ENCODE results near the gene CCNB3.

GRCh38 chrX:50202539-50202938 lies 2.0 kb upstream of the CCNB3 start:
- TF ChIP-seq, protein P1, sequence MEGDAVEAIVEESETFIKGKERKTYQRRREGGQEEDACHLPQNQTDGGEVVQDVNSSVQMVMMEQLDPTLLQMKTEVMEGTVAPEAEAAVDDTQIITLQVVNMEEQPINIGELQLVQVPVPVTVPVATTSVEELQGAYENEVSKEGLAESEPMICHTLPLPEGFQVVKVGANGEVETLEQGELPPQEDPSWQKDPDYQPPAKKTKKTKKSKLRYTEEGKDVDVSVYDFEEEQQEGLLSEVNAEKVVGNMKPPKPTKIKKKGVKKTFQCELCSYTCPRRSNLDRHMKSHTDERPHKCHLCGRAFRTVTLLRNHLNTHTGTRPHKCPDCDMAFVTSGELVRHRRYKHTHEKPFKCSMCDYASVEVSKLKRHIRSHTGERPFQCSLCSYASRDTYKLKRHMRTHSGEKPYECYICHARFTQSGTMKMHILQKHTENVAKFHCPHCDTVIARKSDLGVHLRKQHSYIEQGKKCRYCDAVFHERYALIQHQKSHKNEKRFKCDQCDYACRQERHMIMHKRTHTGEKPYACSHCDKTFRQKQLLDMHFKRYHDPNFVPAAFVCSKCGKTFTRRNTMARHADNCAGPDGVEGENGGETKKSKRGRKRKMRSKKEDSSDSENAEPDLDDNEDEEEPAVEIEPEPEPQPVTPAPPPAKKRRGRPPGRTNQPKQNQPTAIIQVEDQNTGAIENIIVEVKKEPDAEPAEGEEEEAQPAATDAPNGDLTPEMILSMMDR (IDR thresholded peaks at IDR 0.05; ENCODE audit: insufficient read depth, low read length, poor library complexity, severe bottlenecking), result no peak
- TF ChIP-seq EZH2phosphoT487 (conservative IDR thresholded peaks at IDR 0.05; ENCODE audit: low read length), result no peak

Data from SU-DHL-6 (cell line).